Right lobe of liver (tissue), 4 donors: ENCODE results near the gene DHRS9.

Experiments
- POLR2A ChIP-seq: fragments of 450-650 bp; IDR thresholded peaks from one replicate; pipeline ENCODE4 v1.6.1; 2017; ENCODE audit warnings: antibody characterized with exemption, mild to moderate bottlenecking
- TF ChIP-seq, protein P1 (sequence below), 4 donors: fragments of 200-600 bp in 3 of 4; fragments of 450-650 bp in 1 of 4; IDR thresholded peaks; one replicate each; pipeline versions ENCODE4 v1.5.1 to v1.8.0; 2016 to 2022; ENCODE audit warnings: antibody characterized with exemption in 4 of 4, mild to moderate bottlenecking in 2 of 4
- donor health status: DM: no; HTN: no; CAD: no.
- donor health status: DM: no; HTN: no; CAD: no.
- donor health status: DM: no; HTN: yes; CAD: no.

DNA sequence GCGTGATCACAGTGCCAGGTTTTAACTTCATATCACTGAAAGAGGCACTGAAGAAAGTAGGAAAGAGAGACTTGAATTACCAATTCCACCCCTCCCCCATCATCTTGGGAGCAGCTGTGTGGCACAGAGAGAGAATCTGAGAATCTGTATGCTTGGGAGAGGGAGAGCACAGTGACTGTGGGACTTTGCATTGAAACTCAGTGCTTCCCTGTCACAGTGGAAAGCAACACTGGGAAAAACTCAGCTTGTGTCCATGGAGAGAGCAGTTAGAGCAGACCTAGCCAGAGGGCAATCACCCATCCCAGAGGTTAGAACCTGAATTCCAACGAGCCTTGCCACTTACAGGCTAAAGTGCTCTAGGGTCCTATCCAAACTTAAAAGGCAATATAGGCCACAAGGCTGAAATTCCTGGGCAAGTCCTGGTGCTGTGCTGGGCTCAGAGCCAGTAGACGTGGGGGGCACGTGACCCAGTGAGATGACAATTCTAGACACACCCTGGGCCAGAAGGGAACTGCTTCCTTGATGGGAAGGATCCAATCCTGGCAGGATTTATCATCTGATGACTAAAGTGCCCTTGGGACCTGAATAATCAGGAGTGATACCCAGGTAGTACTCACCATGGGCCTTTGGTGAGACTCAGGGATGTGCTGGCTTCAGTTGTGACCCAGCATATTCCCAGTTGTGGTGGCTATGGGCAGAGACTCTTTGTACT lies 22.8 kb upstream of the DHRS9 start:
- TF ChIP-seq, protein P1, sequence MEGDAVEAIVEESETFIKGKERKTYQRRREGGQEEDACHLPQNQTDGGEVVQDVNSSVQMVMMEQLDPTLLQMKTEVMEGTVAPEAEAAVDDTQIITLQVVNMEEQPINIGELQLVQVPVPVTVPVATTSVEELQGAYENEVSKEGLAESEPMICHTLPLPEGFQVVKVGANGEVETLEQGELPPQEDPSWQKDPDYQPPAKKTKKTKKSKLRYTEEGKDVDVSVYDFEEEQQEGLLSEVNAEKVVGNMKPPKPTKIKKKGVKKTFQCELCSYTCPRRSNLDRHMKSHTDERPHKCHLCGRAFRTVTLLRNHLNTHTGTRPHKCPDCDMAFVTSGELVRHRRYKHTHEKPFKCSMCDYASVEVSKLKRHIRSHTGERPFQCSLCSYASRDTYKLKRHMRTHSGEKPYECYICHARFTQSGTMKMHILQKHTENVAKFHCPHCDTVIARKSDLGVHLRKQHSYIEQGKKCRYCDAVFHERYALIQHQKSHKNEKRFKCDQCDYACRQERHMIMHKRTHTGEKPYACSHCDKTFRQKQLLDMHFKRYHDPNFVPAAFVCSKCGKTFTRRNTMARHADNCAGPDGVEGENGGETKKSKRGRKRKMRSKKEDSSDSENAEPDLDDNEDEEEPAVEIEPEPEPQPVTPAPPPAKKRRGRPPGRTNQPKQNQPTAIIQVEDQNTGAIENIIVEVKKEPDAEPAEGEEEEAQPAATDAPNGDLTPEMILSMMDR (IDR thresholded peaks at IDR 0.05): no peak
- TF ChIP-seq POLR2A: no peak
